Parathyroid adenoma (tissue), 2 donors: Measurements from ENCODE around the gene CLCN1.

Source experiments
- H2AFZ ChIP-seq: fragments of 300-600 bp; sonication (generic); one replicate; pipeline ENCODE4 v1.7.0; 2017; ENCODE audit warnings: antibody characterized with exemption, mild to moderate bottlenecking
- H3K27ac ChIP-seq: fragments of 300-600 bp; sonication (generic); one replicate; pipeline ENCODE4 v1.7.0; 2017
- H3K27me3 ChIP-seq: fragments of 300-600 bp; sonication (generic); one replicate; pipeline ENCODE4 v1.7.0; 2017; ENCODE audit warnings: low read length; ENCODE audit not compliant: control insufficient read depth, insufficient read depth
- H3K36me3 ChIP-seq: fragments of 300-600 bp; sonication (generic); one replicate; pipeline ENCODE4 v1.7.0; 2017; ENCODE audit warnings: low read length; ENCODE audit not compliant: control insufficient read depth, insufficient read depth
- H3K4me1 ChIP-seq: fragments of 300-600 bp; sonication (generic); one replicate; pipeline ENCODE4 v1.7.0; 2017; ENCODE audit warnings: control low read depth
- H3K4me2 ChIP-seq: fragments of 300-600 bp; sonication (generic); one replicate; pipeline ENCODE4 v1.7.0; 2017; ENCODE audit warnings: low read length
- H3K4me3 ChIP-seq: fragments of 300-600 bp; sonication (generic); one replicate; pipeline ENCODE4 v1.7.0; 2017; ENCODE audit warnings: low read depth, low read length
- H3K79me2 ChIP-seq: fragments of 300-600 bp; sonication (generic); one replicate; pipeline ENCODE4 v1.7.0; 2017; ENCODE audit warnings: control low read depth
- H3K9ac ChIP-seq: fragments of 300-600 bp; sonication (generic); one replicate; pipeline ENCODE4 v1.7.0; 2017; ENCODE audit warnings: mild to moderate bottlenecking
- H3K9me3 ChIP-seq: fragments of 300-600 bp; sonication (generic); one replicate; pipeline ENCODE4 v1.7.0; 2017; ENCODE audit warnings: low read length; ENCODE audit not compliant: control insufficient read depth
- TF ChIP-seq, protein P1 (sequence below): fragments of 300-600 bp; sonication (generic); IDR thresholded peaks from one replicate; pipeline ENCODE4 v1.7.0; 2017; ENCODE audit warnings: antibody characterized with exemption, mild to moderate bottlenecking
- donor health status: primary hyperparathyroidism.

Gene CLCN1

DNA sequence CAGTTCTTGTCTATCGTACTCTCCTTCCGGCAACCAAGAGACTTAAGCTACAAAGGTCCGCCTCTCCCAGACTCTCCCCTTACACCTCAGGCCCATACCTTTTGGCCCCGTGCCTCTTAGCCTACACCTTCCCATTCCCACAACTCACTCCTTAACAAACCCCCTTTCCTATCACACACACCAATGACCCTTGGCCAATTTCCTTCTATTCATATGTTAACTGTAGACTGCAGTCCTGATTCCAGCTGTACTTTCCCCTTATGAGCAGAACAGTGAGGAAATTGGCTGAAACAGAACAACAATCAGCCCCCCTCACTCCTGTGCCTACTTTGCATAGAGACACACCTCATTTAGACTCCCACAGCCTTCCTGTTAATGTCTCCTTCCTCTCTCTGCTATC, 32.5 kb upstream of the CLCN1 start:
- Histone ChIP-seq H3K9ac (no peak overlapping the region), H3K27me3 (no peaks in the 10 kb centered on the region), H3K9me3 (no peaks in the 10 kb centered on the region), H3K4me3 (no peak overlapping the region), H3K36me3 (no peaks in the 10 kb centered on the region), H3K79me2 (no peaks in the 10 kb centered on the region), H3K27ac (no peak overlapping the region), H3K4me1 (no peaks in the 10 kb centered on the region), H3K4me2 (no peak overlapping the region), H2AFZ (peak overlapping the region; percentile 71)
- TF ChIP-seq, protein P1, sequence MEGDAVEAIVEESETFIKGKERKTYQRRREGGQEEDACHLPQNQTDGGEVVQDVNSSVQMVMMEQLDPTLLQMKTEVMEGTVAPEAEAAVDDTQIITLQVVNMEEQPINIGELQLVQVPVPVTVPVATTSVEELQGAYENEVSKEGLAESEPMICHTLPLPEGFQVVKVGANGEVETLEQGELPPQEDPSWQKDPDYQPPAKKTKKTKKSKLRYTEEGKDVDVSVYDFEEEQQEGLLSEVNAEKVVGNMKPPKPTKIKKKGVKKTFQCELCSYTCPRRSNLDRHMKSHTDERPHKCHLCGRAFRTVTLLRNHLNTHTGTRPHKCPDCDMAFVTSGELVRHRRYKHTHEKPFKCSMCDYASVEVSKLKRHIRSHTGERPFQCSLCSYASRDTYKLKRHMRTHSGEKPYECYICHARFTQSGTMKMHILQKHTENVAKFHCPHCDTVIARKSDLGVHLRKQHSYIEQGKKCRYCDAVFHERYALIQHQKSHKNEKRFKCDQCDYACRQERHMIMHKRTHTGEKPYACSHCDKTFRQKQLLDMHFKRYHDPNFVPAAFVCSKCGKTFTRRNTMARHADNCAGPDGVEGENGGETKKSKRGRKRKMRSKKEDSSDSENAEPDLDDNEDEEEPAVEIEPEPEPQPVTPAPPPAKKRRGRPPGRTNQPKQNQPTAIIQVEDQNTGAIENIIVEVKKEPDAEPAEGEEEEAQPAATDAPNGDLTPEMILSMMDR = no peak

DNA sequence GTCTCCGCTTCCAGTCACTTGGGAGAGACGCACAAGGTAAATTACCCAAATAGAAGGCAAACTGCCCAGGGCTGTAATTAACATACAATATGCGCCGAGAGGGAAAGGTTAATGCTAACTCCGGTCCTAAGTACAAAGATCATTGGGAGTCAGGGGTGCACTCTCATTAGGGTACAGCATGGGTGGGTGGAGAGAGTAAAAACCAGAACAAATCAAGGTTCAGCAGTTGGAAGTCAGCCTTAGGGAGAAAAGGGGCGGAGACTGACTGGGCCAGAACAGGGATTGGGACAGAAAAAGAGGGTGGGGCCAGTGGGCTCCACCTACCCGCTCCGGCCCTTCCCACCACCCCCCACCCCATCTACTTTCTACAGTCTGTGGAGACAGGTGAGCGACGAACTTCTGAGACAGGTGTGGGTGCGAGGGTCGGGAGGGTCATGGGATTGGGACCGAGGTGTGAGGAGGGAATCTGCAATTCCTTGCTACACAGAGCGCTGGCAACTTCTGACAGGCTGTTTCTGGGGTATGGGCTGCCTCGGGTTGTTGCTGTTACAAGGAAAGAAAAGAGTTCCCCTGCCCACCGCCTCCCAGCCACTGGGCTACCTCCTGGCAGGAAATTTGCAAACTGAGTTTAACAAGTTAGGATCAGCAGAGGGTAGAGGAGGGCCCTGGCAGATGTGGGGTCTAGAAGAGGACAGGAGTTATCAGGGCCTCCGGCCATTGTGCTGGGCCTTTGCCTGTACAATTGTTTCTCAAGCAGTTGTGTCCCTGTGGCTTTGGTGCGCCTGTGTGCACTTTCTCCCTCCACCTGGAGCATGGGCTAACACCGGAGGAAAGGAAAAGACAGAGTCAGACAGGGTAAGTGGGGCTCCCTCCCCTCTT, 31.1 kb upstream of the CLCN1 start, which contains the start of gene TMEM139:
Gene TMEM139 (plus strand): TSS at position 368 of the 879 bp plus-strand sequence. CDS start 1,000 bp downstream, outside the sequence.
- Histone ChIP-seq H3K9ac (no peak within 1 kb of the TSS), H3K27ac (peak within 1 kb of the TSS; percentile 57), H3K9me3 (no peaks in the 10 kb centered on the region), H3K27me3 (no peaks in the 10 kb centered on the region), H3K36me3 (no peaks in the 10 kb centered on the region), H3K4me1 (peaks cover 5% of the 10 kb centered on the region), H3K4me3 (peak within 1 kb of the TSS; percentile 41), H2AFZ (peak within 1 kb of the TSS; percentile 71), H3K79me2 (no peaks in the 10 kb centered on the region), H3K4me2 (peak within 1 kb of the TSS; percentile 83)
- TF ChIP-seq, protein P1 = no peak

DNA sequence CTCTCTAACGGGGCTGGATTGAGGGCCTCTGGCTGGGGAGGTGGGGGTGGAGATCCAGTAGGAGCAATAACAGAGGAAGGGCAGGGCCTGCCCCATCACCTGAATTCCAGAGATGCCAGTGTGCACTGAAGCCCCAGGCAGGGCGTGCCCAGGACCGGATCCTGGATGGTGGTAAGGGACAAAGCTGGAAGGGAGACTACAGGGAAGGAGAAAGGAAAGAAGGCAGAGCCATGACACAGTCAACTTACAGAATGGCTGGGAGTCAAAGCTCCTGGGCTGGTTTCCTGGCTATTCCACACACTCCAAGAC, 30.5 kb upstream of the CLCN1 start:
- H3K4me1 ChIP-seq = peaks cover 7% of the 10 kb centered on the region
- TF ChIP-seq, protein P1 = no peak
- peak overlapping the region; percentile 71 for H2AFZ ChIP-seq
- peak overlapping the region; percentile 83 for H3K4me2 ChIP-seq
- no peaks in the 10 kb centered on the region for H3K27me3 ChIP-seq
- no peak overlapping the region for H3K9ac ChIP-seq
- no peaks in the 10 kb centered on the region for H3K36me3 ChIP-seq
- peak overlapping the region; percentile 41 for H3K4me3 ChIP-seq
- no peaks in the 10 kb centered on the region for H3K9me3 ChIP-seq
- H3K79me2 ChIP-seq = no peaks in the 10 kb centered on the region
- H3K27ac ChIP-seq = peak overlapping the region; percentile 57

DNA sequence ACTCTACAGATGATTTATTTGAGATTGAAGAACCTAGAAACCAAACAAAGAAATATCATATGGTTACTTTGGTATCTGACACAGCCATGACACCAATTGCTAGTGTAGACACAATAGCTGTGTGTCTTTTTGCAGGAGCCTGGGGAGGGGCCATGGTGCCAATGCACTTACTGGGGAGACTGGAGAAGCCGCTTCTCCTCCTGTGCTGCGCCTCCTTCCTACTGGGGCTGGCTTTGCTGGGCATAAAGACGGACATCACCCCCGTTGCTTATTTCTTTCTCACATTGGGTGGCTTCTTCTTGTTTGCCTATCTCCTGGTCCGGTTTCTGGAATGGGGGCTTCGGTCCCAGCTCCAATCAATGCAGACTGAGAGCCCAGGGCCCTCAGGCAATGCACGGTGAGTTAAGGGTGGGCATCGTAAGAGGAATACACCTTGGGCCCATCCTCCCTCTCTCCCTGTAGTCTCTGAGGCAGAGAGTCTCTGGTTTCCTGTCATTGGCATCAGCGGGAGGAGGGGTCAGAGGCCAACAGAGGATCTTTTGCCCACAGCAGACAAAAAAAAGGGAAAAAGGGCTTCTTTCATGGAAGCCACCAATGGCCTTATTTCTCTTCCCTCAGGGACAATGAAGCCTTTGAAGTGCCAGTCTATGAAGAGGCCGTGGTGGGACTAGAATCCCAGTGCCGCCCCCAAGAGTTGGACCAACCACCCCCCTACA, 29.9 kb upstream of the CLCN1 start:
- Histone ChIP-seq H3K4me3 (no peak overlapping the region), H3K79me2 (no peaks in the 10 kb centered on the region), H3K27ac (no peak overlapping the region)

More for the DNA sequence above, 29.9 kb upstream of the CLCN1 start:
- Histone ChIP-seq H3K4me1 (peaks cover 7% of the 10 kb centered on the region), H3K9me3 (no peaks in the 10 kb centered on the region), H3K36me3 (no peaks in the 10 kb centered on the region), H2AFZ (peak overlapping the region; percentile 71), H3K27me3 (no peaks in the 10 kb centered on the region), H3K4me2 (no peak overlapping the region), H3K9ac (no peak overlapping the region)
- TF ChIP-seq, protein P1 = no peak
